Fibroblast of skin of scalp (primary cell): ENCODE data around the gene NDUFS5.
A peak's percentile ranks its signal among the peaks of the same experiment; 100 is the strongest.
"Not testable (repeated sequence)": the region's sequence is repeated elsewhere in the genome, so short reads cannot be mapped to it uniquely, and the experiment has no call there.

ENCODE experiments used
- DNase-seq: peaks from one replicate; pipeline ENCODE4 v3.0.0-alpha.2; 2013

The NDUFS5 gene

DNA sequence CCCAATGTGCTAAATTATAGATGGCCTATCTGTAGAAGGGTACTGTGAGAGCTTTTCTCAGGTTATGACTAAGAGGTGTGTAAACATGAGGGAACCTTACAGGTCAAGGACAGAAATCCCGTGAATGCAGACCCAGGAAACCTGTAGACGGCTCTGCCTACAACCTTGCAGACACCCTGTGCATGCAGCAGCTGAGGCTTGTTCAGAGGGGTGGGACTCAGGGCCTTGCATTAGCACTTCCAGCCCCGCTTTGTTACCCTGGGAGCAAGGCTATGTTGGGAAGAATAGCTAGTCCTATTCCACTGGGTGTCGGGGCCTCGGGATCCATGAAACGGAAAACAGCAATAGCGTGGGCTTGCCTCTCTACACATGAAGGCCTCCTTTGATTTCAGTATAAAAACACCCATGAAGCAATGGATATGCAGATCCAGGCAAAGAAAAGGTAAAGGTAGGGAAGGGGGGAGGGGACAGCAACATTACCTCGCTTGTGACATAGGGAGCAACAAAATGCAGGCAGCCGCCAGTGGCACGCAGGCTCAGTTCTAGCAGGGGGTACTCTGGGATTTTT lies 9.5 kb upstream of the NDUFS5 start:
- no peak for DNase-seq

DNA sequence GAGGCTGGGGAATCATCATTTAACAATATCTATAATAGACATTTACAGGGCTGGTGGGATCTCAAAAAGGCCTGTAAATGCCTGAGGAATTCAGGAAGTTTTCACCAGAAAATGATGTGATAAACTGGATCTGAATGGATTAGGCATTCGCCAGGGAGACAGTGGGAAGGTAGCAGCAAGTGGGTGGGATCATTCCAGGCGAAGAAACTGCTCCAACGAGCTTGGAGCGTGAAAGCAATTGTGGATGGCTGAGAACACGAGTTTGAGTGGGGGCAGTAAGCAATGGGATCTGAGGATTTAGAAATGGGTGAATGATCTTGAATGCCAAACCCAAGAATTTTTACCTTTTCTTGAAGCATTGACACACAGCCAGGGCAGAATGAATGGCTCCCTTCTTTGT lies 8.9 kb upstream of the NDUFS5 start:
- no peak for DNase-seq

DNA sequence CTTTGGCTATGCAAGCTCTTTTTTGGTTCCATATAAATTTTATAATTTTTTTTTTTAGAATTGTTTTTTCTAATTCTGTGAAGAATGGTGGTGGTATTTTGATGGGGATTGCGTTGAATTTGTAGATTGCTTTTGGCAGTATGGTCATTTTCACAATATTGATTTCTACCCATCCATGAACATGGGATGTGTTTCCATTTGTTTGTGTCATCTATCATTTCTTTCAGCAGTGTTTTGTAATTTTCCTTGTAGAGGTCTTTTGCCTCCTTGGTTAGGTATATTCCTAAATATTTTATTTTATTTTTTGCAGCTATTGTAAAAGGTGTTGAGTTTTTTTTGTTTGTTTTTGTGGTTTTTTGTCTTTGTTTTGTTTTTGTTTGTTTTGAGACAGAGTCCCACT lies 5.7 kb upstream of the NDUFS5 start:
- DNase-seq, result not testable (repeated sequence)

DNA sequence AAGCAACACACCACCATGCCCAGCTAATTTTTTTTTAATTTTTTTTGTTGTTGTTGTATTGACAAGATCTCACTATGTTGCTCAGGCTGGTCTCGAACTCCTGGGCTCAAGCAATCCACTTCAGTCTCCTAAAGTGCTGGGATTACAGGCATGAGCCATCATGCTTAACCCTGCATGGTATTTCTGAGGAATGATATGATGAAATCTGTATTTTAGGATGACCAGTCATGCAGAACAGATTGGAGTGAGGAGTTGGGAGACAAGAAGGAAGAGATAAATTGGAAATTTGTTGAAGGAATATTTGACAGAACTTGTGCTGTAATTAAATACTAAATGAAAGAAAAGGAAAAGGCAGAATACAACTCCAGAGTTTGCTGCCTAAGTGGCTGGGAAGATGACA lies 4.7 kb upstream of the NDUFS5 start:
- DNase-seq, result no peak

DNA sequence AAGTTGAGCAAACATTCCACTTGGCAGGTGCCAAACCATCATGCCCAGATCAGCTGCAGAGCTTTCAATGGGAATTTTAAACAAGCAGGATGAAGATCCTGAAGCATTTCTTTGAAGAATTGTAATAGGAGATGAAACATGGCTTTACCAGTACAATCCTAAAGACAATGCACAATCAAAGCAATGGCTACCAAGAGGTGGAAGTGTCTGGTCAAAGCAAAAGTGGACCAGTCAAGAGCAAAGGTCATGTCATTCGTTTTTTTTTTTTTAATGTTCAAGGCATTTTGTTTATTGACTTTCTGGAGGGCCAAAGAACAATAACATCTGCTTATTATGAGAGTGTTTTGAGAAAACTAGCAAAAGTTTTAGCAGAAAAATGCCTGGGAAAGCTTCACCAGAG lies 3.0 kb upstream of the NDUFS5 start:
- DNase-seq, result no peak

DNA sequence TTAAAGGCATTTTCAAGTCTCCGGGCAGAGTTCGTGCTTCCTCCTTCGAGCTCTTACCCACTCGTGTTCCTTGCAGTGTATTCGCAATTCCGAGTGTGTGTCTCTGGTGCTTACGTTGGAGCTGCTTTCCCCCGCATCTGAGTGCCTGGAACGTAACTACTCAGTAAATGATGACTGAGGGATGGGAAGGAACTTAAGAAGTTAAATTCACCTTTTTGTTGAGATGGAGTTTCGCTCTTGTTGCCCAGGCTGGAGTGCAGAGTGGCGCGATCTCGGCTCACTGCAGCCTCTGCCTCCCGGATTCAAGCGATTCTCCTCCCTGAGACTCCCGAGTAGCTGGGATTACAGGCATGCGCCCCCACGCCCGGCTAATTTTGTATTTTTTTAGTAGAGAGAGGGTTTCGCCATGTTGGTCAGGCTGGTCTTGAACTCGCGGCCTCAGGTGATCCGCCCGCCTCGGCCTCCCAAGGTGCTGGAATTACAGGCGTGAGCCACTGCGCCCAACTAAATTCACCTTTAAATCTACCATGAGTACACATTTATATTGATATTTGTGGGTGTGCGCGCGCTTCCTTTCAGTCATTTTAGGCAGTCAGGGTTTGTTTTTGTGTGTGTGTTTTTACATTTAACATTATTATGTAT lies 837 bp downstream of the NDUFS5 start:
- DNase-seq, result no peak

DNA sequence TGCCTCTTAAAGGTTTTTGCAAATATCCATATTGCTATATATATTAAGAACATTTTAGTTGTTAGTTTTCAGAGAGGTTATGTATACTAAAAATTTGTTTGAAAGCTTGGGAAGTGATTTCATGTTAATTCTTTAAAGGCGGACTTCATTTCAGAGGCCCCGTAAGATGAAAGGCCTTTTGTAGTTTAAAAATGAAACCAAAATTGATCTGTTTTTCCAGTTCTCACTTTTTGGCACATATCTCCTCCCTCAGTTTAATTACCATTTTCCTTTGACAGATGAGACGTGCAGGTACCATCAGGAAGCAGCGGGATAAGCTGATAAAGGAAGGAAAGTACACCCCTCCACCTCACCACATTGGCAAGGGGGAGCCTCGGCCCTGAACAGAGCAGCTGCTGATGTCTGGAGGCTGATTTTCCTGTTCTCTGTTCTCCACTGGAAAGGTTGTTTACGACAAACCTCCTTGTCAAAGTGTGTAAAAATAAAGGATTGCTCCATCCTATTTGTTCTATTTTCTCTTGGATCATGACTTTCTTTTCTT lies 8.0 kb downstream of the NDUFS5 start:
- DNase-seq, result no peak

DNA sequence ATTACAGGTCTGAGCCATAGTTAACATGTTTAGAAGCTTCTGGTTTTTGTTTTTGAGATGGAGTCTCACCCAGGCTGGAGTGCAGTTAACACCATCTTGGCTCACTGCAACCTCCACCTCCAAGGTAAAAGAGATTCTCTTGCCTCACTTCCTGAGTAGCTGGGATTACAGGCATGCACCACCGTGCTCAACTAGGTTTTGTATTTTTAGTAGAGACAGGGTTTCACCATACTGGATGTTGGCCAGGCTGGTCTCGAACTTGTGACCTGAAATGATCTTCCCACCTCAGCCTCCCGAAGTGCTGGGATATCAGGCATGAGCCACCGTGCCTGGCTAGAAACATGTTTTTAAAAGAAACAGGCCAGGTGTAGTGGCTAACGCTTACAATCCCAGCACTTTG lies 10.5 kb downstream of the NDUFS5 start:
- DNase-seq, result no peak

DNA sequence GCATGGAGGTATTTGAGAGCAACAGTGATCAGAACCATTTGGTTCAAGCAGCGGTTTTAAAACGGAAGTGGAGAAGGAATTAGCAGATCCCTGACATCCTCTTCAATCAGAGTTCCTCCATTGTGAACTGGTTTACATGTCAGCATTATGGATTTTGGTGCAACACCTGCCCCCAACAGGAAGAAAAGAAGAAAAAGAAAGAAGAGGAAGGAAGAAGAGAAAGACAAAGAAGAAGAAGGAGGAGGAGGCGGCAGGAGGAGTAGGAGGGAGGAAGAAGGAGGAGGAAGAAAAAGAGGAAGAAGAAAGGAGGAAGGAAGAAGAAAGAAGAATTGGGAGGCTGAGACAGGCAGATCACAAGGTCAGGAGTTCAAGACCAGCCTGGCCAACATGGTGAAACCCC lies 17.4 kb downstream of the NDUFS5 start:
- DNase-seq, result no peak

DNA sequence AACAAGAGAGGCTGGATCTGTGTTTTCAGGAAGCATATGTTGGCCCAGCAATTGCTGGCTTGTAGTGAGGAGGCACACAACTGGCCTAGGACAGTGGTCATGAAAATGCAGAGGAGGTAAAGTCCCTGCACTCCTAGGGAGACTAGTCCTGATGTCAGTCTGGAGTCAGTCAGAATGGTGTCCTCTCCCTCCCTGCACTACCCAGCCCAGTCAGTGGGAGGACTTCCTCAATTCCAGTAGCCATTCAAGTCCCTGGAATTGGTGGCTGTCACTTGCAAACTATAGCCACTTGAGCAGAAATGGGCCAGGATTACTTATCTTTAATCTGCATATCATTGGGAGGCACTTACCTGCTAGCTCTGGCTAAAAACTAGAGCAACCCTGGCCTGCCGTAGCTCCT lies 18.6 kb downstream of the NDUFS5 start:
- no peak for DNase-seq

DNA sequence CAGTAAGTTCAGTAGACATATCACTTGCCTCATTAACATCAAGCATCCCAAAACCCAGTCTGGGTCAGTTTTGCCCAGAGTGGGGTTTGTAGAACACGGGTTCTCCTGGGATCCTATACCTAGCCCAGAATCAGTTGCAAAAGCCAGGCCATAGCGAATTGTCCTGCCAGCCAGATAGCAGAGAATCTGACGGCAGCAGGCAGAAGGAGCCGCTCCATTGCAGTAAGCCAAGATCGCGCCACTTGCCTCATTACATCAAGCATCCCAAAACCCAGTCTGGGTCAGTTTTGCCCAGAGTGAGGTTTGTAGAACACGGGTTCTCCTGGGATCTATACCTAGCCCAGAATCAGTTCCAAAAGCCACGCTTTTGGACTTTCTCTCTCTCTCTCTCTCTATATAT lies 19.1 kb downstream of the NDUFS5 start:
- no peak for DNase-seq

DNA sequence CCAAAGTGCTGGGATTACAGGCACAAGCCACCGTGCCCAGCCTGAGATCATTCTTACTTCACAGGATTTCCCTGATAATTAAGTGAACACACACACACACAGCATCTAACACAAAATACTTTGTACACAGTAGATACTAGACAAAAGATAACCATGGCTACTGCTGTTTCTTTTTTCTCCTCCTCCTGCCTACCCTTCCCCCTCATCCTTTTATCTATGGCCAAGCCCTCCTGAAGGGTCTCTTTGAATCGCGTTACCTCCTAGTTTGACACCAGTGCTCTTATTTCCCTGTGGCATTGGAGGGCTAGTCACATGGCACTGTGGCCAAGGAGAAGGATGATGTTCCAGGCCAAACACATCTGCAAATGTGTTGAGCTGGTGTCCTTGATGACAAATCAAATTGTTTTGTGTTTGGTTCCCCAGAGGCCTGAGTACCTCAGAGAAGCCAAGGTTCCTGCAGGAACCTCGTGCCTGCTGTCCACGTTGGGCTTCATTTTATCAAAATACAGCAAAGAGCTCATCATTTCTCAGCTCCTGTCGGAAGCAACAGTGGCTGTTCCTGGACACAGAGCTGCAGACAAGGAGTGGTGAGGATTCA lies 20.6 kb downstream of the NDUFS5 start:
- no peak for DNase-seq

DNA sequence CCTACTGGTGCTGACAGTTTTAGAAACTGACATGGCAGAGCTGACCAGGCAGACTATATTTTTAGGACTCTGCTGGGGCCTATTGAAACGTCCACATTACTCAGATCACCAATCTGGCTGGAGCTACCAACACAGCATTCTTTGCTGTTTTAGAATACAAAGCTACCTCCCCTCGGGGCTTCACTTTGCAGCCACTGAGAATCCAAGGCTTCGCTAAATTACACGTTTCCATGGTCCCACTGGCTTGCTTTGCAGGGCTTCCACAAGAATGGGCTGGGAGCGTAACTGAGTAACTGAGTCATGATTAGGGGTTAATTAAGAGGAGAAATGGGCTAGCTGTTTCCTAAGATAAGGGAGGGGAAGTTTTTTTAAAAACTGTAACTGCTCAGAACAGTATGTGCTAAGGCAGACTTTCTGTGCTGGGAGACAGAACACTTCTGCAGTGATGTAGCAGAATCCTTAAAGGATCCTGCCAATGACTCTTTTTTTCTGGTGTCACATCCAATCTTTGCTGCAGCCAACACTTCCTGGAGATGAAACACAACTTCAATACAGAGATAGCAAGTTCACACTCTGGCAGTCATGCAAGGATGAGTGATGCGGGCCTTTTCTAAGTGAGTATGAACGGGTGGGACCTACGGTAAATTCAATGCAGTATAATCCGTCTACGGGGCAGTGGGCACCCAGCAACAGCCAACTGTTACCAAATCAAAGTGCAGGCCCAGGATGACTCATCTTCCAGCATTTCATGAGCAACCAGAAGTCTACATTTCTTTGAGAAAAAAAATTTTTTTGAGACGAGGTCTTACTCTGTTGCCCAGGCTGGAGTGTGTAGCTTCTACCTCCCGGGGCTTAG lies 21.5 kb downstream of the NDUFS5 start:
- DNase-seq, result peak; percentile 84

DNA sequence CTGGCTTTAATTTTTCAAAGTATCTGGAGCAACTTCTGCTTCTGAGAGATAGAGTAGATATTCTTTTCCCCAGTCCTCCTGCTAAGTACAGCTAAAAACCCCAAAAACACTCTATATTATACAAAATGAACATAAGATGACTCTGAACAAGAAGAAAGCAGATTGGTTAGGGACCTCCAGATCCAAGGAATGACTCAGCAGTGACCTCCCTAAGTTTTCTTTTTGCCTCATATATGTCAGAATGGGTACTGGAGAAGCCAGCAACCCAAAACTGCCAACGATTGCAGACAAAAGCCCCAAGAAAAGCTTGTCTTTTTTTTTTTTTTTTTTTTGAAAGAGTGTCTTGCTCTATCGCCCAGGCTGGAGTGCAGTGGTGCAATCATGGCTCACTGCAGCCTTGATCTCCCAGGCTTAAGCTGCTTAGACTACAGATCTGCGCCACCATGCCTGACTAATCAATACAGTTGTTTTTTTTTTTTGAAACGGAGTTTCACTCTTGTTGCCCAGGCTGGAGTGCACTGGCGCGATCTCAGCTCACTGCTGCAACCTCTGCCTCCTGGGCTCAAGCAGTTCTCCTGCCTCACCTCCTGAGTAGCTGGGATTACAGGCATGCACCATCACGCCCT lies 22.7 kb downstream of the NDUFS5 start:
- no peak for DNase-seq

DNA sequence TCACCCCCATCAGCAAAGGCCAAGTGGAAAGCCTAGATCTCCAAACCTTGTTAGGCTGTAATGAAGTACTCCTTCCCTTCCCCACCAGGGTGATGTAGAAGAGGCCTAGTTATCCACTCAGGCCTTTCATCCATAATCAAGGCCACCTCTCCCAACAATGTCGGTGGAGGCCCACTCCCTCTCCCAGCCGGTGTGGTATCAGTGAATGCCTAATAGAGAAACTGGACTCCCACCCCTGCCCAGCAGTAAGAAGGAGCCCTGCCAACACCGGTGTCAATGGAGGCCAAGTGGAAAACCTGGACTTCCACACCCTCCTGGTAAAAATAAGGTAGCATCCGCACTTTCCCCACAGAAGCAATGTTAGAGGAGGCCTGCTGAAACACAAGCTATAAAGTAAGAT lies 23.9 kb downstream of the NDUFS5 start:
- no peak for DNase-seq

DNA sequence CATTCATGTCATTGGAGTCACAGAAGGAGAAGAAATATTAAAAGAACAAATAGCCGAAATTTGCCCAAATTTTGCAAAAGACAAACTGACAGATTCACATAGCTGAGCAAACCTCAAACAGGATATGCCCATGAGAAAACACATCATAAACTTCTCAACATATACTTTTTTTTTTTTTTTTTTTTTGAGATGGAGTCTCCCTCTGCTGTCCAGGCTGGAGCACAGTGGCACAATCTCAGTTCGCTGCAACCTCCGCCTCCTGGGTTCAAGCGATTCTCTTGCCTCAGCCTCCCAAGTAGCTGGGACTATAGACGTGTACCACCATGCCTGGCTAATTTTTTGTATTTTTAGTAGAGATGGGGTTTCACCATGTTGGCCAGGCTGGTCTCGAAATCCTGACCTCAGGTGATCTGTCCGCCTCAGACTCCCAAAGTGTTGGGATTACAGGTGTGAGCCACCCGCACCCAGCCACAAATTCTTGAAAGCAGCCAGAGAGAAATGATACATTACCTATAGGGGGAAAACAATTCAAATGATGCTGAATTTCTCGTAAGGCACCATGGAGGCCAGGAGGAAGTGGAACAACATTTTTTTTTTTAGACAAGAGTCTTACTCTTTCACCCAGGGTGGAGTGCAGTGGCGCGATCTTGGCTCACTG lies 25.2 kb downstream of the NDUFS5 start:
- DNase-seq, result not testable (repeated sequence)

DNA sequence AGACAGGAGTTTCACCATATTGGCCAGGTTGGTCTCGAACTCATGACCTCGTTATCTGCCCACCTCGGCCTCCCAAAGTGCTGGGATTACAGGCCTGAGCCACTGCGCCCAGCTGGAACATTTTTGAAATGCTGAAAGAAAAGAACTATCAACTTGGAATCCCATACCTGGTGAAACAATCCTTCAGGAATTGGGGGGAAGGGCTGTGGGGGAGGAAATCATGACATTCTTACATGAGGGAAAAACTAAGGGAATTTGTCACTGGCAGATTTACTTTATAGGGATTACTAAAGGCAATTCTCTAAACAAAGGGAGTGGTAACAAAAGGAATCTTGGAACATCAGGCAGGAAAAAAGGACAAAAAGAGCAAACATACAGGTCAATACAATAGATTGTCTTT lies 25.8 kb downstream of the NDUFS5 start:
- DNase-seq, result no peak

DNA sequence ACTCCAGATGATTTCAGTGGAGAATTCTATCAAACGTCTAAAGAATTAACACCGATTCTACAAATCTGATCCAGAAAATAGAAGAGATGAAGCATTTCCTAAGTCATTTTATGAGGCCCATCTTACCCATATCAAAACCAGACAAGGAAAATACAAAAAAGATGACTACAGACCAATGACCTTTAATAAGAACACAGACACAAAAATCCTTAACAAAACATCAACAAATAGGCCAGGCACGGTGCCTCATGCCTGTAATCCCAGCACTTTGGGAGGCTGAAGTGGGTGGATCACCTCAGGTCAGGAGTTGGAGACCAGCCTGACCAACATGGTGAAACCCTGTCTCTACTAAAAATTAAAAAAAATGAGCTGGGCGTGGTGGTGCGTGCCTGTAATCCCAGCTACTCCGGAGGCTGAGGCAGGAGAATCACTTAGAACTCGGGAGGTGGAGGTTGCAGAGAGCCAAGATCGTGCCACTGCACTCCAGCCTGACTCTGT lies 29.1 kb downstream of the NDUFS5 start:
- DNase-seq, result not testable (repeated sequence)

DNA sequence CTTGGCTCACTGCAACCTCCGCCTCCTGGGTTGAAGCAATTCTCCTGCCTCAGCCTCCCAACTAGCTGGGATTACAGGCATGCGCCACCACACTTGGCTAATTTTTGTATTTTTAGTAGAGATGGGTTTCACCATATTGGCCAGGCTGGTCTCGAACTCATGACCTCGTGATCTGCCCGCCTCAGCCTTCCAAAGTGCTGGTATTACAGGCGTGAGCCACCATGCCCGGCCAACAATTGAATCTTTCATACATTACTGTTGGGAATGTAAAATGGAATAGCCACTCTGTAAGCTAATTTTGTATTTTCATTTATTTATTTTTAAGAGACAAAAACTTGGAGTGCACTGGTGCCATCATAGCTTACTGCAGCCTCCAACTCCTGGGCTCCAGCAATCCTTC lies 35.4 kb downstream of the NDUFS5 start:
- not testable (repeated sequence) for DNase-seq

DNA sequence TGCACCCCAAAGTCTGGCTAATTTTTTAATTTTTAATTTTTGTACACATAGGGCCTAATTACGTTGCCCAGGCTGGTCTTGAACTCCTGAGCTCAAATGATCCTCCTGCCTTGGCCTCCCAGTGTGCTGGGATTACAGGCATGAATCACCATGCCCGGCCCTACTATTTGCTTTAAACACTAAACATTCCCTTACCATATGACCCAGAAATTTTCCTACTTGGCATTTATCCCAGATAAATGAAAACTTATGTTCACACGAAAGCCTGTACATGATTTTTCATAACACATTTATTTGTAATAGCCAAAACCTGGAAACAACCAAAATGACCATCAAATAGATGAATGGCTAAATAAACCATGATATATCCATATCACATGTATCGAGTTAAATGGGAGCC lies 35.8 kb downstream of the NDUFS5 start:
- DNase-seq, result peak; percentile 77

DNA sequence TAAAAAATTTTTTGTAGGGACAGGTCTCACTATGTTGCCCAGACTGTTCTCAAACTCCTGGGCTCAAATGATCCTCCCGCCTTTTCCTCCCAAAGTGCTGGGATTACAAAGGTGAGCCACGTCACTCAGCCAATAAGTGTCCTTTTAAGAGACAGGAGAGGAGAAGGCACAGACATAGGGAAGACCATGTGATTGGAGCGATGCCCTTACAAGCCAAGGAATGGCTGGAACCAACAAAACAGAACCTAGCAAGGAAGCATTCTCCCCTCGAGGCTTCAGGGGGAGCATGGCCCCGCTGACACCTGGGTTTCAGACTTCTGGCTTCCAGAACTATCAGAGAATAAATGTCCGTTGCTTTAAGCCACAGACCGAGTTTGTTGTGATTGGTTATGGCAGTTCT lies 37.0 kb downstream of the NDUFS5 start:
- DNase-seq, result no peak

DNA sequence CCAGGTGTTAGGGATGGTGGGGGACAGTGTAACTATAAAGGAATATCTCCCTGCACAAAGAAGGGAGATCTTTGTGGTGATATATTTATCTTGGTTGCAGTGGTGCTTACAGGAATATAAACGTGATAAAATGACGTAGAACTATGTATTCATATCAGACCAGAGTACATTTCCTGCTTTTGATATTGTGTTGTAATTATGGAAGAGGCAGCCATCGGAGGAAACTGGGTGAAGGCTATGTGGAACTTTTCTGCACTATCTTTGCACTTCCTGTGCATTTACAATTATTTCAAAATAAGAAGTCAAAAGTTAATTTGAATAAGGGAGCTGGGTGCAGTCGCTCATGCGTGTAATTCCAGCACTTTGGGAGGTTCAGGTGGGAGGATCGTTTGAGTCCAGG lies 37.6 kb downstream of the NDUFS5 start:
- no peak for DNase-seq
